Suprapubic skin (tissue), 4 donors: ENCODE data around the gene LRP1B.

Experiments used
- CTCF ChIP-seq, 2 donors: fragments of 200-600 bp in 1 of 2; fragments of 450-650 bp in 1 of 2; sonication (generic) in 1 of 2; IDR thresholded peaks; one replicate each; pipeline ENCODE4 v1.5.1; 2016 to 2019; ENCODE audit warnings: antibody characterized with exemption in 2 of 2, mild to moderate bottlenecking in 1 of 2, moderate library complexity in 1 of 2
- EP300 ChIP-seq: sonication (generic); formaldehyde crosslinking; IDR thresholded peaks from one replicate; pipeline ENCODE4 v1.6.1; 2017; ENCODE audit warnings: antibody characterized with exemption
- POLR2A ChIP-seq, 2 donors: fragments of 450-650 bp; IDR thresholded peaks; one replicate each; pipeline ENCODE4 v1.6.1; 2017; ENCODE audit warnings: antibody characterized with exemption in 2 of 2, mild to moderate bottlenecking in 2 of 2, moderate library complexity in 2 of 2
- POLR2AphosphoS5 ChIP-seq, 3 donors: sonication (generic); formaldehyde crosslinking; IDR thresholded peaks; one replicate each; pipeline ENCODE4 v1.6.1; 2017; ENCODE audit warnings: antibody characterized with exemption in 3 of 3

DNA sequence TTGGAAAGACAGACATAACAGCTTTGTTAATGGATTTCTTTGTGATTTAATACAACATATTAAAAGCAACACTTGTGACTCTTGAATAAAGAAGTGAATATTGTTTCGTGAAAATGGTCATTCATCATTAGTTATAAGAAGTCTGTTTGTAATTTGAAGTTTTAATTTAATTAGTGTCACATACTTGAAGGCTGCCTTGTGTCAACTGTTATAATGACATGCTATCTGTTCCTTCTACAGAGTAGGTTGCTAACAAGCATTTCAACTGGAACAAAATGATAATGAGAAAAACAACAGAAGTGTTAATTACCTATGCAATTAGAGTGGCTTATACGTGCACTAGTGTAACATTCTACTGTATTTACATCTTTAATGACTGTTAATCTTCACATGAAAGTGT, 624.7 kb downstream of the LRP1B start:
- TF ChIP-seq CTCF (IDR thresholded peaks at IDR 0.05) = no peak
- TF ChIP-seq EP300 = no peak
- TF ChIP-seq POLR2A (IDR thresholded peaks at IDR 0.05) = no peak
- TF ChIP-seq POLR2AphosphoS5 (IDR thresholded peaks at IDR 0.05) = no peak
